Liver (tissue), 3 donors: ENCODE results near the gene CX3CR1.

ENCODE experiments used
- EGR1 ChIP-seq, 2 donors: IDR thresholded peaks; 2 replicates each; pipeline ENCODE4 v1.6.1; 2016 to 2018; ENCODE audit warnings: antibody characterized with exemption in 2 of 2, low read depth in 2 of 2
- GABPA ChIP-seq, 2 donors: IDR thresholded peaks in 1 of 2; conservative IDR thresholded peaks in 1 of 2; 2 replicates each; pipeline ENCODE4 v1.6.1; 2016; ENCODE audit warnings: antibody characterized with exemption in 2 of 2, mild to moderate bottlenecking in 1 of 2, moderate library complexity in 1 of 2
- HNF4A ChIP-seq, 2 donors: conservative IDR thresholded peaks; 2 replicates each; pipeline ENCODE4 v1.6.1; 2016; ENCODE audit warnings: antibody characterized with exemption in 2 of 2, mild to moderate bottlenecking in 2 of 2
- JUND ChIP-seq, 2 donors: IDR thresholded peaks; 2 replicates each; pipeline ENCODE4 v1.6.1; 2016; ENCODE audit warnings: antibody characterized with exemption in 2 of 2
- NR2F2 ChIP-seq: IDR thresholded peaks from 2 replicates; pipeline ENCODE4 v1.6.1; 2016; ENCODE audit warnings: antibody characterized with exemption
- RAD21 ChIP-seq, 2 donors: IDR thresholded peaks; 2 replicates each; pipeline ENCODE4 v1.6.1; 2016; ENCODE audit warnings: antibody characterized with exemption in 2 of 2, mild to moderate bottlenecking in 2 of 2
- SP1 ChIP-seq: IDR thresholded peaks from 2 replicates; pipeline ENCODE4 v1.6.1; 2018; ENCODE audit warnings: antibody characterized with exemption, mild to moderate bottlenecking
- YY1 ChIP-seq: IDR thresholded peaks from 2 replicates; pipeline ENCODE4 v1.6.1; 2016; ENCODE audit warnings: antibody characterized with exemption, mild to moderate bottlenecking
- TF ChIP-seq, protein P1 (sequence below): fragments of 150-350 bp; IDR thresholded peaks from 2 replicates; pipeline ENCODE4 v1.5.1; 2017; ENCODE audit warnings: improper control_type of control experiment, low read depth, low read length; ENCODE audit not compliant: missing input control
- TF ChIP-seq, protein P2 (sequence below): IDR thresholded peaks from 2 replicates; pipeline ENCODE4 v1.6.1; 2016; ENCODE audit warnings: antibody characterized with exemption, mild to moderate bottlenecking
- TF ChIP-seq, protein P3 (sequence below): IDR thresholded peaks from 2 replicates; pipeline ENCODE4 v1.6.1; 2016; ENCODE audit warnings: antibody characterized with exemption
- TF ChIP-seq, protein P4 (sequence below): IDR thresholded peaks from 2 replicates; pipeline ENCODE4 v1.6.1; 2016; ENCODE audit warnings: antibody characterized with exemption
- TF ChIP-seq, protein P5 (sequence below): IDR thresholded peaks from 2 replicates; pipeline ENCODE4 v1.6.1; 2016; ENCODE audit warnings: antibody characterized with exemption
- donor health status: healthy.
- donor health status: healthy.

DNA sequence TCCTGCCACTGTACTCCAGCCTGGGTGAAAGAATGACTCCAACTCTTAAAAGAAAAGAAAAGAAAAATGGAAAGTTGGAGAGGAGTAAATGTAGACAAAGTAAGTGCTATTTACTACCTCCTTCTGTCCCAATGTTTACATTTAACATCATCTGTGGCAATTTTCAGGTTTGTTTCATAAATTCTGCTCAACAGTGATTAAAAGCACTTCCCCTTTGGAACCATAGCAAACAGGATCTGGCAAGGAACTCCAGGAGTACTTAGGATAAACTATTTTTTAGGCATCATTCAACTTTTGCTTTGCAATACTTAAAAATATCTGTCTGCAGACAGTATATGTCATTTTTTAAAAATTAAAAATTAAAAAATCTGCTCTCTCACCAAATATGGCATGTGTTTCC is 5.5 kb upstream of the CX3CR1 start:
- TF ChIP-seq, protein P1, sequence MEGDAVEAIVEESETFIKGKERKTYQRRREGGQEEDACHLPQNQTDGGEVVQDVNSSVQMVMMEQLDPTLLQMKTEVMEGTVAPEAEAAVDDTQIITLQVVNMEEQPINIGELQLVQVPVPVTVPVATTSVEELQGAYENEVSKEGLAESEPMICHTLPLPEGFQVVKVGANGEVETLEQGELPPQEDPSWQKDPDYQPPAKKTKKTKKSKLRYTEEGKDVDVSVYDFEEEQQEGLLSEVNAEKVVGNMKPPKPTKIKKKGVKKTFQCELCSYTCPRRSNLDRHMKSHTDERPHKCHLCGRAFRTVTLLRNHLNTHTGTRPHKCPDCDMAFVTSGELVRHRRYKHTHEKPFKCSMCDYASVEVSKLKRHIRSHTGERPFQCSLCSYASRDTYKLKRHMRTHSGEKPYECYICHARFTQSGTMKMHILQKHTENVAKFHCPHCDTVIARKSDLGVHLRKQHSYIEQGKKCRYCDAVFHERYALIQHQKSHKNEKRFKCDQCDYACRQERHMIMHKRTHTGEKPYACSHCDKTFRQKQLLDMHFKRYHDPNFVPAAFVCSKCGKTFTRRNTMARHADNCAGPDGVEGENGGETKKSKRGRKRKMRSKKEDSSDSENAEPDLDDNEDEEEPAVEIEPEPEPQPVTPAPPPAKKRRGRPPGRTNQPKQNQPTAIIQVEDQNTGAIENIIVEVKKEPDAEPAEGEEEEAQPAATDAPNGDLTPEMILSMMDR, result no peak
- no peak for TF ChIP-seq EGR1 (IDR thresholded peaks at IDR 0.05; ENCODE audit: low read depth in 2 of 2)
- no peak for TF ChIP-seq SP1
- TF ChIP-seq GABPA (IDR thresholded peaks at IDR 0.05 in 1 of 2, conservative IDR thresholded peaks at IDR 0.05 in 1 of 2), result no peak
- TF ChIP-seq YY1, result no peak
- TF ChIP-seq, protein P2, sequence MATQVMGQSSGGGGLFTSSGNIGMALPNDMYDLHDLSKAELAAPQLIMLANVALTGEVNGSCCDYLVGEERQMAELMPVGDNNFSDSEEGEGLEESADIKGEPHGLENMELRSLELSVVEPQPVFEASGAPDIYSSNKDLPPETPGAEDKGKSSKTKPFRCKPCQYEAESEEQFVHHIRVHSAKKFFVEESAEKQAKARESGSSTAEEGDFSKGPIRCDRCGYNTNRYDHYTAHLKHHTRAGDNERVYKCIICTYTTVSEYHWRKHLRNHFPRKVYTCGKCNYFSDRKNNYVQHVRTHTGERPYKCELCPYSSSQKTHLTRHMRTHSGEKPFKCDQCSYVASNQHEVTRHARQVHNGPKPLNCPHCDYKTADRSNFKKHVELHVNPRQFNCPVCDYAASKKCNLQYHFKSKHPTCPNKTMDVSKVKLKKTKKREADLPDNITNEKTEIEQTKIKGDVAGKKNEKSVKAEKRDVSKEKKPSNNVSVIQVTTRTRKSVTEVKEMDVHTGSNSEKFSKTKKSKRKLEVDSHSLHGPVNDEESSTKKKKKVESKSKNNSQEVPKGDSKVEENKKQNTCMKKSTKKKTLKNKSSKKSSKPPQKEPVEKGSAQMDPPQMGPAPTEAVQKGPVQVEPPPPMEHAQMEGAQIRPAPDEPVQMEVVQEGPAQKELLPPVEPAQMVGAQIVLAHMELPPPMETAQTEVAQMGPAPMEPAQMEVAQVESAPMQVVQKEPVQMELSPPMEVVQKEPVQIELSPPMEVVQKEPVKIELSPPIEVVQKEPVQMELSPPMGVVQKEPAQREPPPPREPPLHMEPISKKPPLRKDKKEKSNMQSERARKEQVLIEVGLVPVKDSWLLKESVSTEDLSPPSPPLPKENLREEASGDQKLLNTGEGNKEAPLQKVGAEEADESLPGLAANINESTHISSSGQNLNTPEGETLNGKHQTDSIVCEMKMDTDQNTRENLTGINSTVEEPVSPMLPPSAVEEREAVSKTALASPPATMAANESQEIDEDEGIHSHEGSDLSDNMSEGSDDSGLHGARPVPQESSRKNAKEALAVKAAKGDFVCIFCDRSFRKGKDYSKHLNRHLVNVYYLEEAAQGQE, result no peak
- no peak for TF ChIP-seq JUND (IDR thresholded peaks at IDR 0.05)
- TF ChIP-seq, protein P3, sequence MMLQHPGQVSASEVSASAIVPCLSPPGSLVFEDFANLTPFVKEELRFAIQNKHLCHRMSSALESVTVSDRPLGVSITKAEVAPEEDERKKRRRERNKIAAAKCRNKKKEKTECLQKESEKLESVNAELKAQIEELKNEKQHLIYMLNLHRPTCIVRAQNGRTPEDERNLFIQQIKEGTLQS, result no peak
- TF ChIP-seq, protein P4, sequence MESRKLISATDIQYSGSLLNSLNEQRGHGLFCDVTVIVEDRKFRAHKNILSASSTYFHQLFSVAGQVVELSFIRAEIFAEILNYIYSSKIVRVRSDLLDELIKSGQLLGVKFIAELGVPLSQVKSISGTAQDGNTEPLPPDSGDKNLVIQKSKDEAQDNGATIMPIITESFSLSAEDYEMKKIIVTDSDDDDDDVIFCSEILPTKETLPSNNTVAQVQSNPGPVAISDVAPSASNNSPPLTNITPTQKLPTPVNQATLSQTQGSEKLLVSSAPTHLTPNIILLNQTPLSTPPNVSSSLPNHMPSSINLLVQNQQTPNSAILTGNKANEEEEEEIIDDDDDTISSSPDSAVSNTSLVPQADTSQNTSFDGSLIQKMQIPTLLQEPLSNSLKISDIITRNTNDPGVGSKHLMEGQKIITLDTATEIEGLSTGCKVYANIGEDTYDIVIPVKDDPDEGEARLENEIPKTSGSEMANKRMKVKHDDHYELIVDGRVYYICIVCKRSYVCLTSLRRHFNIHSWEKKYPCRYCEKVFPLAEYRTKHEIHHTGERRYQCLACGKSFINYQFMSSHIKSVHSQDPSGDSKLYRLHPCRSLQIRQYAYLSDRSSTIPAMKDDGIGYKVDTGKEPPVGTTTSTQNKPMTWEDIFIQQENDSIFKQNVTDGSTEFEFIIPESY, result no peak
- no peak for TF ChIP-seq RAD21 (IDR thresholded peaks at IDR 0.05)
- TF ChIP-seq, protein P5, sequence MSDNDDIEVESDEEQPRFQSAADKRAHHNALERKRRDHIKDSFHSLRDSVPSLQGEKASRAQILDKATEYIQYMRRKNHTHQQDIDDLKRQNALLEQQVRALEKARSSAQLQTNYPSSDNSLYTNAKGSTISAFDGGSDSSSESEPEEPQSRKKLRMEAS, result no peak
- TF ChIP-seq NR2F2, result no peak
- no peak for TF ChIP-seq HNF4A (conservative IDR thresholded peaks at IDR 0.05)
